IPS-NIHi7 (cell line): ENCODE results near the gene GBE1.

ENCODE experiments used
- DNase-seq: peaks from one replicate; pipeline ENCODE4 v3.0.0; 2012; ENCODE audit warnings: mixed read lengths; ENCODE audit errors: extremely low spot score

The GBE1 gene

GRCh38 chr3:81468391-81468790 lies 293.1 kb downstream of the GBE1 start:
- DNase-seq, result no peak

GRCh38 chr3:81466201-81466560 lies 295.3 kb downstream of the GBE1 start:
- no peak for DNase-seq

- DNase-seq, result no peak
Observed at GRCh38 chr3:81465510-81466200, 295.8 kb downstream of the GBE1 start.

- no peak for DNase-seq
Observed at GRCh38 chr3:81463781-81464180, 297.7 kb downstream of the GBE1 start.

GRCh38 chr3:81462921-81463320 lies 298.5 kb downstream of the GBE1 start:
- no peak for DNase-seq

GRCh38 chr3:81459733-81460132 lies 301.7 kb downstream of the GBE1 start:
- DNase-seq, result no peak

GRCh38 chr3:81452418-81452817 lies 309.0 kb downstream of the GBE1 start:
- DNase-seq, result no peak

GRCh38 chr3:81451611-81452010 lies 309.8 kb downstream of the GBE1 start:
- DNase-seq, result no peak

GRCh38 chr3:81451140-81451539 lies 310.3 kb downstream of the GBE1 start:
- no peak for DNase-seq

- DNase-seq, result no peak
Observed at GRCh38 chr3:81446806-81447205, 314.6 kb downstream of the GBE1 start.

GRCh38 chr3:81445712-81446111 lies 315.7 kb downstream of the GBE1 start:
- DNase-seq, result no peak

- no peak for DNase-seq
Observed at GRCh38 chr3:81444817-81445460, 316.5 kb downstream of the GBE1 start.

- DNase-seq, result no peak
Observed at GRCh38 chr3:81443958-81444357, 317.5 kb downstream of the GBE1 start.

GRCh38 chr3:81443457-81443782 lies 318.0 kb downstream of the GBE1 start:
- DNase-seq, result no peak

- no peak for DNase-seq
Observed at GRCh38 chr3:81442758-81443456, 318.5 kb downstream of the GBE1 start.

GRCh38 chr3:81440661-81441060 lies 320.8 kb downstream of the GBE1 start:
- no peak for DNase-seq
